ENCODE data around the gene TMED10. TPM values are rescaled to one million over a fixed set of nuclear protein-coding genes. Genes with fewer than 3 reads are reported as not detected.
A peak's percentile ranks its signal among the peaks of the same experiment; 100 is the strongest.

The TMED10 gene
- total RNA-seq, 1 experiment from 2014 or later: 255 TPM

- ChIA-PET CTCF (no interaction called here), POLR2A (no interaction called here)
- DNase-seq: no peak
- intact Hi-C loops (cut with micrococcal nuclease; ENCODE audit: unreplicated experiment): loop anchor here (5.0 kb wide), 1 partner anchor 34 kb away; no protein-coding TSS in a partner anchor
- H3K4me1 Mint-ChIP-seq (ENCODE audit: low read depth, unreplicated experiment): peaks cover 23% of the 10 kb centered on the region
- H3K36me3 ChIP-seq (ENCODE audit: control insufficient read depth, insufficient read depth, low read length): no peaks in the 10 kb centered on the region
- H3K9me3 ChIP-seq: no peaks in the 10 kb centered on the region
- TF ChIP-seq CTCF (IDR thresholded peaks at IDR 0.05; ENCODE audit: insufficient read depth in 1 of 2, low read depth in 1 of 2, low read length in 1 of 2, severe bottlenecking in 1 of 2, unreplicated experiment in 1 of 2): no peak
- BruUV-seq (replicated peaks): no TSS peak
- H3K4me3 ChIP-seq (ENCODE audit: low read depth, low read length): no peak overlapping the region
- no peaks in the 10 kb centered on the region for H3K27me3 Mint-ChIP-seq (ENCODE audit: insufficient read depth, unreplicated experiment)
- H3K27me3 ChIP-seq (replicated peaks; ENCODE audit: control insufficient read depth, insufficient read depth, low read length): no peaks in the 10 kb centered on the region
- H3K36me3 Mint-ChIP-seq (ENCODE audit: insufficient read depth, unreplicated experiment): no peaks in the 10 kb centered on the region
- H3K4me3 Mint-ChIP-seq (ENCODE audit: unreplicated experiment): no peak overlapping the region
- no peaks in the 10 kb centered on the region for H3K9me3 Mint-ChIP-seq (ENCODE audit: unreplicated experiment)
- no peak overlapping the region for H3K27ac Mint-ChIP-seq (ENCODE audit: unreplicated experiment)
- H3K4me1 ChIP-seq: peaks cover 32% of the 10 kb centered on the region
Measured at GRCh38 chr14:75198291-75198933, 22.0 kb upstream of the TMED10 start.

- no peak for TF ChIP-seq CTCF (IDR thresholded peaks at IDR 0.05; ENCODE audit: insufficient read depth in 1 of 2, low read depth in 1 of 2, low read length in 1 of 2, severe bottlenecking in 1 of 2, unreplicated experiment in 1 of 2)
- Histone ChIP-seq H3K4me3 (ENCODE audit: low read depth, low read length) (no peak overlapping the region), H3K27me3 (replicated peaks; ENCODE audit: control insufficient read depth, insufficient read depth, low read length) (no peaks in the 10 kb centered on the region), H3K36me3 (ENCODE audit: control insufficient read depth, insufficient read depth, low read length) (no peaks in the 10 kb centered on the region), H3K9me3 (no peaks in the 10 kb centered on the region), H3K4me1 (peaks cover 32% of the 10 kb centered on the region)
- no TSS peak for BruUV-seq (replicated peaks)
- CTCF ChIA-PET: no interaction called here
- intact Hi-C loops (cut with micrococcal nuclease; ENCODE audit: unreplicated experiment): loop anchor here (5.0 kb wide), 1 partner anchor 35 kb away; no protein-coding TSS in a partner anchor
- no peak for DNase-seq
- H3K4me3 Mint-ChIP-seq (ENCODE audit: unreplicated experiment): no peak overlapping the region
- peaks cover 23% of the 10 kb centered on the region for H3K4me1 Mint-ChIP-seq (ENCODE audit: low read depth, unreplicated experiment)
- H3K27ac Mint-ChIP-seq (ENCODE audit: unreplicated experiment): no peak overlapping the region
- H3K27me3 Mint-ChIP-seq (ENCODE audit: insufficient read depth, unreplicated experiment): no peaks in the 10 kb centered on the region
- POLR2A ChIA-PET: no interaction called here
- no peaks in the 10 kb centered on the region for H3K9me3 Mint-ChIP-seq (ENCODE audit: unreplicated experiment)
- H3K36me3 Mint-ChIP-seq (ENCODE audit: insufficient read depth, unreplicated experiment): no peaks in the 10 kb centered on the region
Measured at GRCh38 chr14:75197338-75197737, 20.9 kb upstream of the TMED10 start.

GRCh38 chr14:75196468-75196867 is 20.1 kb upstream of the TMED10 start:
- Mint-ChIP-seq H3K9me3 (ENCODE audit: unreplicated experiment) (no peaks in the 10 kb centered on the region), H3K27ac (ENCODE audit: unreplicated experiment) (no peak overlapping the region), H3K4me3 (ENCODE audit: unreplicated experiment) (no peak overlapping the region), H3K27me3 (ENCODE audit: insufficient read depth, unreplicated experiment) (no peaks in the 10 kb centered on the region), H3K36me3 (ENCODE audit: insufficient read depth, unreplicated experiment) (no peaks in the 10 kb centered on the region), H3K4me1 (ENCODE audit: low read depth, unreplicated experiment) (peaks cover 23% of the 10 kb centered on the region)
- ChIA-PET POLR2A (no interaction called here), CTCF (no interaction called here)
- H3K9me3 ChIP-seq: no peaks in the 10 kb centered on the region
- TF ChIP-seq CTCF (IDR thresholded peaks at IDR 0.05; ENCODE audit: insufficient read depth in 1 of 2, low read depth in 1 of 2, low read length in 1 of 2, severe bottlenecking in 1 of 2, unreplicated experiment in 1 of 2): peak in 1 of 2 experiments; percentile 16
- intact Hi-C loops (cut with micrococcal nuclease; ENCODE audit: unreplicated experiment): loop anchor here (1.0 to 5.0 kb wide), 2 partner anchors 13 to 36 kb away; no protein-coding TSS in a partner anchor
- peak; percentile 53 to 59 for DNase-seq
- H3K27me3 ChIP-seq (replicated peaks; ENCODE audit: control insufficient read depth, insufficient read depth, low read length): no peaks in the 10 kb centered on the region
- H3K36me3 ChIP-seq (ENCODE audit: control insufficient read depth, insufficient read depth, low read length): no peaks in the 10 kb centered on the region
- no TSS peak for BruUV-seq (replicated peaks)
- peaks cover 32% of the 10 kb centered on the region for H3K4me1 ChIP-seq
- H3K4me3 ChIP-seq (ENCODE audit: low read depth, low read length): no peak overlapping the region
